ENCODE results near the gene MAGEF1.

The MAGEF1 gene

GRCh38 chr3:184719709-184720108 lies 7.8 kb upstream of the MAGEF1 start:
- DNase-seq: no peak

- no peak for DNase-seq
These were observed 6.6 kb upstream of the MAGEF1 start for GRCh38 chr3:184718431-184718830.

DNA sequence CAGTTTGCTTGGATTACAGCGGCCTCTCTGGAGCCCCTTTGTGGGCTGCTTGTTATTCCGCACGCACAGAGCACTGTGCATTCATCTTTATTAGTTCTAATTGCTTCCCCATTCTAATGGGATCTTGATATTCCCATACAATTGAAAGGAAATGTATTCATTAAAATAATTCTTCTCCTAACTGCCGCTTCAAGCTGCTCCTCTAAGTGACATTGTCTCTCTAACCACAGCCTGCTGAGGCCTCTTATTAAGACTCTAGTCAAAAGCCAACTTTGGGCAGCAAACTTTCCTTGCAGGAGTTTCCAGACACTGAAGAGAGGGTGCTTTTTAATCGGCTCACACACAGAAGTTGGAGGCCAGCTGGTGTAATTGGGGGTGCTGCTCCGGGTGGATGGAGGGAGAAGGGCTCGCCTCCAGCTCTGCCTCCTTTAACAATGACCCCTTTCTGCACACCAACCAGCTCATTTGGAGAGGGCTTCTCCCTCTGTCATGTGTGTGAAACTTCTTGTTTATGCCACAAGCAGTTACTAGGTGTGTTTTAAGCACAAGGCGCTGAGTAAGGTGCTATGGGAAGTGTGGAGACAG lies 5.6 kb upstream of the MAGEF1 start:
- DNase-seq: no peak

DNA sequence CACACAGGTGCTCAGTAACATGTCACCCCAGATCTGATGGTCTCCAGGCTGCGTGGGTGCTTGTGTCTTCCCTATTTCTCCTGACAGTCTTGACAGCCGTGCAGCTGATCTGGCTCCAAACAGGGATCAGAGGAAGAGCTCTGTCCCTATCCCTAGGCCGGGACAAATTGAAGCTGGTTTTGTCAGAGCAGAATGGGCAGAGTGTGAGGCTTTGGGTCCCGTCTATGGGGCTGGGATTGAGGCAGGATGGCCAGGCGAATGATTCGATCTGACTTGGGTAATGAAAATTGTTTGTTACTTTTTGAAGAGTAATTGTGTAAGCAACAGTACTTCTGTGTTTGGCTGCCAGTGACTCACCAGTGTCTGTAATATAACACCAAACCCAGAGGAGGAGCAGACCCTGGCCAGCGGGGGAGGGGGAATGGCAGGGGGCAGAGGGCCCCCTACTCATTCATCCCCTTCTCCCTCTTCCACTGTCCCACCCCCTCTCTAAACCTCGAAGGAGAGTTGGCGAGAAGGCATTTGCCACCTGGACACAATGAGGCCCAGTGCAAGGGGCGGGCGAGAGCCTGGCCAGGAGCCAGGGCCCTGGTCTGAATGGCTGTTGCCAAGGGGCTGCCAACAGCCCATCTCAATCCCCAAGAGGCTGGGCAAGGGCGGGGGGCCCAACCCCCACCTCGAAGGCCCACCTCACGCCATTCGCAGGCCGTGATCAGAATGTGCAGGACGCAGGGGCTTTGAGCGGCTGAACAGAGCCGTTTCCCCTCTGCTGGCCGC lies 4.9 kb upstream of the MAGEF1 start:
- peak in 1 of 2 experiments; percentile 46 for DNase-seq

- DNase-seq: peak in 1 of 2 experiments; percentile 45
These were observed 4.2 kb upstream of the MAGEF1 start for GRCh38 chr3:184715943-184716621.

GRCh38 chr3:184713521-184713920 lies 1.7 kb upstream of the MAGEF1 start:
- no peak for DNase-seq

DNA sequence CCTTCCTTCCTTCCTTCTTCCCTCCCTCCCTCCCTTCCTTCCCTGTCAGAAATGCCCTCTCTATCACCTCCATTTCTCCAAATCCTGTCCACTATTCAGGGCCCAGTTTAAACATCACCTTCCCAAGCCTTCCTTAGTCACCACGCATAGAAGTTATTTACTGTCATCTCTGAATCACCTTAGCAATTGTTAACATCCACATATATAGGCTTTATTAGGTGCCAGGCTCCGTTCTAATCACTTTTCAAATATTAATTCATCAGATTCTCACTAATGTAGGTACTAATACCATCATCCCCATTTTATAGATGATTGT lies 1.1 kb upstream of the MAGEF1 start:
- no peak for DNase-seq

- DNase-seq: no peak
These were observed 580 bp upstream of the MAGEF1 start for GRCh38 chr3:184712248-184713039.

GRCh38 chr3:184710870-184711492 lies 883 bp downstream of the MAGEF1 start:
- DNase-seq: no peak

- no peak for DNase-seq
These were observed 8.2 kb downstream of the MAGEF1 start for GRCh38 chr3:184703657-184704056.

GRCh38 chr3:184700759-184701158 lies 11.1 kb downstream of the MAGEF1 start:
- no peak for DNase-seq

DNA sequence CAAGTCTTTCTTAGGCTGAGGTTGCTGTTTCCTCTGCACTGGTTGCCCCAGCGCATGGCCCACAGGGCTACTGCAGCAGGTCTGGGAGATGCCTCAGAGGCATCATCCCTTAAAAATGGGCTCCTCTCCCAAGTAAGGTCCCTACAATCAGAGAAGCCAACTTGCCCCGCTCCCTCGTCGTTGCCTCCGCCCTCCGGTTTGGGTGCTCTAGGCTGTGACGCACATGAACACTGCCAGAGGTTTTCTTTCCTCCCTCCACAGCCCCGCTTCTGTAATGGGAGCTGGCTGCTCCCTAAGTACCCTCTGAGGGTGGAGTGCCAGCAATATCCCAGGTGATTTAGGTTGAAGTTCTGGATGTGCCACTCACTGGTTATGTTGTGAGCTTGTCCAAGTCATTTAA lies 14.0 kb downstream of the MAGEF1 start:
- no peak for DNase-seq

GRCh38 chr3:184696697-184697096 lies 15.2 kb downstream of the MAGEF1 start:
- DNase-seq: no peak

- no peak for DNase-seq
These were observed 17.1 kb downstream of the MAGEF1 start for GRCh38 chr3:184694716-184695115.

DNA sequence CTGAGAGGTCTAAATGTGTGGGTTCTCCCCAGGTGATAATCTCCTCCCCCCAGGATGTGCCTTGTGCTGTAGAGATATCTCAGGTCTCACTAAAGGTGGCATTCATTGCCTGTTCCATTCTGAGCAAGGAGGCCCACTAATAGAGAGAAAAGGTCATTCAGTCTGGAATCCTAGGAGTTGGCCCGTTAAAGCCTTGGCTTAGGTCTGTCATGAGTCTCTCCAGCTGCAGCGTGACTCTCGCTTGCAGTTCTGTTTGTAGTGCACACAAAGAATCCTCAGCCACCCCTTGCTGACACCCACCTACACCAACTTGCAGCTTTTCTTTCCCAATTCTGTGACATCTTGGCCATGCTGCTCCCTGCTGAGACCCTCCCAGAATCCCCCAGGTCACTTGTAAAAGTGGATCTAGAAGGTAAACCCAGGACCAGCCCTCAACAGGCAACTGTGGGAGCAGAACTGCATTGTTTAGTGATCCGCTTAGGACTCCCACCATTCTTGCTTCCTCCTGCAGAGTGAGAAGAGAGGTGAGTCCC lies 17.7 kb downstream of the MAGEF1 start:
- no peak for DNase-seq

DNA sequence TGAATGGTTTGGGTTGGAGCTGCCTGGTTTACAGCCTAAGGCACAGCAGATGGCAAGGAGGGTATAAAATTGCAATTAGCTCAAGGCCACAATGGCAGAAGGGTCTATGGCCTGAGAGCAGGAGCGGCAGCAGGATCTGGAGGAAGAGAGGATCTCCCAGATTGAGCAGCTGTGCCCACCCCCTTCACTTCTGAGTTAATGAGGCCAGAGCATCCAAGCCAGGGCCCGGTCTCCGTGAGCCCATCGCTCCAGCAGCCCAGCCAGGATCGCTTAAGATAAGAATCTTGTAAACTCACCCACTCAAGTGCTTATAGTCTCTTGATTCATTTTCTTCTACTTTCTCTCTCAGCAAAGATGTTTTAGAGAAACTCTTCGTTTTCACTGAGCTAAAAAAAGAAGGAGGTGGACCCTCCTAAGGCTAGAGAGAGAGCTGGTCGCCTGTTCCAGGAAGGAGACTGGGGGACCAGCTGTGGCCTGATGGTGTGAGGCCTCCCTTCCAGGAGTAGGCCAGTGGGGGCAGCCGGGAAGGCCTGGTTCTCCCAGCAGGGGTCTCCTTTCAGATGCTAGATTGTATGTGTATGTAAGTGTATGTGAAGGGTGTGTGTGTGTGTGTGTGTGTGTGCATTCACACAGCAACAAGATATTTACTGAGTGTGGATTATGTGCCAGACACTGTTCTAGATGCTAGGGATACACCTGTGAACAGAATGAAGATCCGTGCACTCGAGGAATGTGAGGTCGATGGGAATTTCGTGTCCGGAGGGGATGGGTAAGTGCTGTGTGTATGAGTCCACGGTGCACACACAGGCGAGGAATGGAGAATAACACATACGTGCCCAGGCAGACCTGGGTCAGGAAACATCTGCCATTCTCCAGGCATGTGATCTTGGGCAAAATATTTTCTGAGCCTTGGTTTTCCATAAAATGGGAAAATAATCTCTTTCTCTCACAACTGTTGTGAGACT lies 18.6 kb downstream of the MAGEF1 start:
- DNase-seq: no peak

GRCh38 chr3:184691397-184692231 lies 20.2 kb downstream of the MAGEF1 start:
- DNase-seq: no peak

DNA sequence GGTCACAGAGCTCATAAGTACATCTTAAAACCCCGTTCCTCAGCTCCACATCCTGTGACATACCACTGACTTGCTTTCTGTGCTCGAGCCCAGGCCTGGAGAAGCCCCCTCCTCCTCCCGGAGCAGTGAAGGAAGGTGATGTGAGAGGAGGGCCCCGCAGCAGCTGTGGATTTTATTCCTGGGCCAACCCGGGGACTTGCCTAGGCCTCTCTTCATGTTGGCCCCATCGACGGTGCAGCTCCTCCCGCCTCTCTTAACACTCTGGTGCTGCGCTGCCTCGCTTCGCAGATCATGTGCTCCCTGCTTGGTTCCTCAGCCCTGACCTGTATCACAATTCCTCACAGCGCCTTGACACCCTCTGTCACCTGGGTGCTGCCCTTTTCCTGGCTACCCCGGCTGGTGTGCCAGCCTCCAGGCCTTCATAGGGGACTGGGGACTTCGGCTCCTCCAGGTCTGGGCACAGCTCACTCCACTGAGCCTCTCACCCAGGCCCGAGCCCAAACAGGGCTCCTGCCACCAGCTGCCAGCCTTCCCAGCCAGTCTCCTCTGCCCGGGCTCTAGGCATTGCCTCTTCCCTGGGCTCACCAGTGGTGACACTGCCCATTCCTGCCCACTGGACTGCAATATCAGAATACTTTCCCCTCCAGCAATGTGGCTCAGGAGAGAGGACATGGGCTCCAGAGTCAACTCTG lies 21.5 kb downstream of the MAGEF1 start:
- DNase-seq: no peak

GRCh38 chr3:184688882-184689271 lies 23.0 kb downstream of the MAGEF1 start:
- DNase-seq: no peak

All from NCI-H446 (cell line).